Endothelial cell of umbilical vein (primary cell): ENCODE data around the gene RFX7.

Source experiments
- EZH2 ChIP-seq: IDR thresholded peaks from 2 replicates; pipeline ENCODE4 v1.6.1; 2012; ENCODE audit warnings: borderline replicate concordance, low read depth, mild to moderate bottlenecking, moderate library complexity, low read length, inconsistent platforms; ENCODE audit not compliant: severe bottlenecking
- FOS ChIP-seq: IDR thresholded peaks from 2 replicates; pipeline ENCODE4 v1.6.1; 2011; ENCODE audit warnings: mild to moderate bottlenecking, low read length, moderate library complexity, borderline replicate concordance; ENCODE audit not compliant: insufficient read depth
- JUN ChIP-seq: IDR thresholded peaks from 2 replicates; pipeline ENCODE4 v1.6.1; 2011; ENCODE audit warnings: borderline replicate concordance, low read depth; ENCODE audit not compliant: insufficient read length, insufficient read depth
- MYC ChIP-seq: IDR thresholded peaks from one replicate; pipeline ENCODE4 v1.6.1; 2011; ENCODE audit warnings: mild to moderate bottlenecking, low read depth, low read length
- POLR2A ChIP-seq: IDR thresholded peaks from 2 replicates; pipeline ENCODE4 v1.6.1; 2012; ENCODE audit warnings: low read depth, mild to moderate bottlenecking, control low read depth, low read length
- POLR2AphosphoS5 ChIP-seq: IDR thresholded peaks from 2 replicates; pipeline ENCODE4 v1.6.1; 2012; ENCODE audit warnings: low read depth, mild to moderate bottlenecking, control low read depth, low read length, moderate library complexity; ENCODE audit not compliant: insufficient read depth
- TF ChIP-seq, protein P1 (sequence below), 2 donors: IDR thresholded peaks; 1 replicate in 1 of 2; 2 replicates in 1 of 2; pipeline ENCODE4 v1.5.1; 2011; ENCODE audit warnings: low read length in 2 of 2, mild to moderate bottlenecking in 2 of 2, moderate library complexity in 2 of 2, control low read depth in 1 of 2, inconsistent platforms in 1 of 2, low read depth in 1 of 2; ENCODE audit not compliant: insufficient read depth in 1 of 2; ENCODE audit errors: extremely low read depth in 1 of 2

DNA sequence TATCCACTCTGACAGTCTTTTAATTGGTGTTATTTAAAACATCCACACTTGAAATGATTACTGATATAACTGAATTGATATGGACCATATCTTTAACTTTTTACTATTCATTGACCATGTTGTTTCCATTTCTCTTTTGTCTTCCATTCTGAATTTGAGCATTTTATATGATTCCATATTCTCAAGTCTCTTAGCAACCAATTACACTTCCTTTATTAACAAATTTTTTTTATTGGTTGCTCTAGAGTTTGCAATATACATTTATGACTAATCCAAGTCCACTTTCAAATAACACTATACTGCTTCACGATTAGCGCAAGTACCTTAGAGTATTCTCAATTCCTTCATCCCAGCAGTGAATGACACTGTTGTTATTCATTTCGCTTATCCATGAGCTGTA, 16.4 kb downstream of the RFX7 start:
- TF ChIP-seq EZH2 (no peak), POLR2A (no peak), POLR2AphosphoS5 (no peak), FOS (no peak), MYC (no peak), JUN (no peak)
- TF ChIP-seq, protein P1, sequence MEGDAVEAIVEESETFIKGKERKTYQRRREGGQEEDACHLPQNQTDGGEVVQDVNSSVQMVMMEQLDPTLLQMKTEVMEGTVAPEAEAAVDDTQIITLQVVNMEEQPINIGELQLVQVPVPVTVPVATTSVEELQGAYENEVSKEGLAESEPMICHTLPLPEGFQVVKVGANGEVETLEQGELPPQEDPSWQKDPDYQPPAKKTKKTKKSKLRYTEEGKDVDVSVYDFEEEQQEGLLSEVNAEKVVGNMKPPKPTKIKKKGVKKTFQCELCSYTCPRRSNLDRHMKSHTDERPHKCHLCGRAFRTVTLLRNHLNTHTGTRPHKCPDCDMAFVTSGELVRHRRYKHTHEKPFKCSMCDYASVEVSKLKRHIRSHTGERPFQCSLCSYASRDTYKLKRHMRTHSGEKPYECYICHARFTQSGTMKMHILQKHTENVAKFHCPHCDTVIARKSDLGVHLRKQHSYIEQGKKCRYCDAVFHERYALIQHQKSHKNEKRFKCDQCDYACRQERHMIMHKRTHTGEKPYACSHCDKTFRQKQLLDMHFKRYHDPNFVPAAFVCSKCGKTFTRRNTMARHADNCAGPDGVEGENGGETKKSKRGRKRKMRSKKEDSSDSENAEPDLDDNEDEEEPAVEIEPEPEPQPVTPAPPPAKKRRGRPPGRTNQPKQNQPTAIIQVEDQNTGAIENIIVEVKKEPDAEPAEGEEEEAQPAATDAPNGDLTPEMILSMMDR (IDR thresholded peaks at IDR 0.05; ENCODE audit: extremely low read depth in 1 of 2, insufficient read depth in 1 of 2, low read depth in 1 of 2, low read length in 2 of 2) = no peak
